ENCODE measurements around the gene NPHS1. TPM values are rescaled to one million over a fixed set of nuclear protein-coding genes. Genes with fewer than 3 reads are reported as not detected.

Gene NPHS1
- total and polyA plus RNA-seq, 12 donors = 0.31 TPM; not detected in 11

GRCh38 chr19:35885904-35886303 is 33.6 kb upstream of the NPHS1 start:
- TF ChIP-seq, protein P1, sequence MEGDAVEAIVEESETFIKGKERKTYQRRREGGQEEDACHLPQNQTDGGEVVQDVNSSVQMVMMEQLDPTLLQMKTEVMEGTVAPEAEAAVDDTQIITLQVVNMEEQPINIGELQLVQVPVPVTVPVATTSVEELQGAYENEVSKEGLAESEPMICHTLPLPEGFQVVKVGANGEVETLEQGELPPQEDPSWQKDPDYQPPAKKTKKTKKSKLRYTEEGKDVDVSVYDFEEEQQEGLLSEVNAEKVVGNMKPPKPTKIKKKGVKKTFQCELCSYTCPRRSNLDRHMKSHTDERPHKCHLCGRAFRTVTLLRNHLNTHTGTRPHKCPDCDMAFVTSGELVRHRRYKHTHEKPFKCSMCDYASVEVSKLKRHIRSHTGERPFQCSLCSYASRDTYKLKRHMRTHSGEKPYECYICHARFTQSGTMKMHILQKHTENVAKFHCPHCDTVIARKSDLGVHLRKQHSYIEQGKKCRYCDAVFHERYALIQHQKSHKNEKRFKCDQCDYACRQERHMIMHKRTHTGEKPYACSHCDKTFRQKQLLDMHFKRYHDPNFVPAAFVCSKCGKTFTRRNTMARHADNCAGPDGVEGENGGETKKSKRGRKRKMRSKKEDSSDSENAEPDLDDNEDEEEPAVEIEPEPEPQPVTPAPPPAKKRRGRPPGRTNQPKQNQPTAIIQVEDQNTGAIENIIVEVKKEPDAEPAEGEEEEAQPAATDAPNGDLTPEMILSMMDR (IDR thresholded peaks at IDR 0.05) = no peak
- no peak for TF ChIP-seq POLR2A (IDR thresholded peaks at IDR 0.05)
- Histone ChIP-seq H3K4me3 (no peak overlapping the region), H3K9me3 (replicated peaks in 1 of 3) (no peaks in the 10 kb centered on the region), H3K4me1 (replicated peaks in 1 of 2) (no peaks in the 10 kb centered on the region), H3K27ac (no peak overlapping the region), H3K27me3 (no peaks in the 10 kb centered on the region), H3K36me3 (replicated peaks in 1 of 2) (peaks cover 0 to 40% of the 10 kb centered on the region in 2 donors)
- intact Hi-C loops (cut with DNase I) = loop anchor here in 1 of 2 donors (5.0 kb wide), 1 partner anchor 51 kb away; the partner anchor contains the start of gene LRFN3
- no peak for DNase-seq
- WGBS, 4 donors = 93 to 95% (median 93%) methylated on average over 7 to 8 of the region's 8 CpGs

GRCh38 chr19:35885225-35885738 is 33.0 kb upstream of the NPHS1 start:
- no peaks in the 10 kb centered on the region for H3K4me1 ChIP-seq (replicated peaks in 1 of 2)
- H3K4me3 ChIP-seq = no peak overlapping the region
- intact Hi-C loops (cut with DNase I) = loop anchor here in 1 of 2 donors (5.0 kb wide), 1 partner anchor 52 kb away; the partner anchor contains the start of gene LRFN3
- no peaks in the 10 kb centered on the region for H3K27me3 ChIP-seq
- H3K9me3 ChIP-seq (replicated peaks in 1 of 3) = no peaks in the 10 kb centered on the region
- DNase-seq = no peak
- peaks cover 0 to 33% of the 10 kb centered on the region in 2 donors for H3K36me3 ChIP-seq (replicated peaks in 1 of 2)
- TF ChIP-seq, protein P1 (IDR thresholded peaks at IDR 0.05) = no peak
- TF ChIP-seq POLR2A (IDR thresholded peaks at IDR 0.05) = no peak
- 91 to 96% (median 93%) methylated on average over 6 of the region's 6 CpGs for WGBS, 4 donors
- H3K27ac ChIP-seq = no peak overlapping the region

- no peaks in the 10 kb centered on the region for H3K4me1 ChIP-seq (replicated peaks in 1 of 2)
- TF ChIP-seq, protein P1 (IDR thresholded peaks at IDR 0.05) = no peak
- no peak for TF ChIP-seq POLR2A (IDR thresholded peaks at IDR 0.05)
- H3K27ac ChIP-seq = no peak overlapping the region
- DNase-seq = no peak
- peaks cover 0 to 19% of the 10 kb centered on the region in 2 donors for H3K36me3 ChIP-seq (replicated peaks in 1 of 2)
- WGBS, 4 donors = 52 to 66% (median 60%) methylated on average over 2 of the region's 2 CpGs
- H3K27me3 ChIP-seq = no peaks in the 10 kb centered on the region
- intact Hi-C loops (cut with DNase I) = loop anchor here in 1 of 2 donors (2.0 kb wide), 1 partner anchor 49 kb away; no protein-coding TSS in a partner anchor
- no peak overlapping the region for H3K4me3 ChIP-seq
- H3K9me3 ChIP-seq (replicated peaks in 1 of 3) = no peaks in the 10 kb centered on the region
Observed at GRCh38 chr19:35883882-35884281, 31.6 kb upstream of the NPHS1 start.

GRCh38 chr19:35882114-35882832 is 30.0 kb upstream of the NPHS1 start:
- 21 to 27% (median 24%) methylated on average over 8 of the region's 8 CpGs for WGBS, 4 donors
- H3K27me3 ChIP-seq = no peaks in the 10 kb centered on the region
- H3K4me1 ChIP-seq (replicated peaks in 1 of 2) = no peaks in the 10 kb centered on the region
- intact Hi-C loops (cut with DNase I) = loop anchor here in 1 of 2 donors (2.0 kb wide), 1 partner anchor 51 kb away; no protein-coding TSS in a partner anchor
- no peaks in the 10 kb centered on the region for H3K9me3 ChIP-seq (replicated peaks in 1 of 3)
- no peak overlapping the region for H3K4me3 ChIP-seq
- TF ChIP-seq POLR2A (IDR thresholded peaks at IDR 0.05) = no peak
- TF ChIP-seq, protein P1 (IDR thresholded peaks at IDR 0.05) = peak; percentile 31 to 87 (median 64)
- no peak overlapping the region for H3K27ac ChIP-seq
- DNase-seq = peak in 6 of 7 donors; percentile 48 to 70 (median 61)
- H3K36me3 ChIP-seq (replicated peaks in 1 of 2) = peaks cover 0 to 3% of the 10 kb centered on the region in 2 donors

All from adrenal gland (tissue), 12 donors.